RWPE2 (cell line): ENCODE measurements around the gene RPL34.
A peak's percentile ranks its signal among the peaks of the same experiment; 100 is the strongest.

Experiments used
- ATAC-seq: fragments of 200-7000 bp; cut with Tn5 transposase; 3 replicates; pipeline ENCODE4 v1.9.1; 2021; ENCODE audit warnings: low read depth
- DNase-seq: peaks from one replicate; pipeline ENCODE4 v3.0.0-alpha.2; 2020; ENCODE audit warnings: low spot score
- H3K27ac ChIP-seq: fragments of 450-650 bp; 2 replicates; pipeline ENCODE4 v1.5.1; 2017; ENCODE audit warnings: mild to moderate bottlenecking; ENCODE audit not compliant: poor library complexity, severe bottlenecking
- H3K27me3 ChIP-seq: fragments of 250-450 bp; sonication (Bioruptor Pico); 2 replicates; pipeline ENCODE4 v1.5.1; 2021; ENCODE audit warnings: mild to moderate bottlenecking, moderate library complexity; ENCODE audit not compliant: insufficient read depth, poor library complexity, severe bottlenecking
- H3K36me3 ChIP-seq: fragments of 250-450 bp; sonication (Bioruptor Pico); 2 replicates; pipeline ENCODE4 v1.5.1; 2020; ENCODE audit warnings: low read depth, mild to moderate bottlenecking, moderate library complexity
- H3K4me1 ChIP-seq: fragments of 250-450 bp; sonication (Bioruptor Pico); 2 replicates; pipeline ENCODE4 v1.5.1; 2021; ENCODE audit warnings: mild to moderate bottlenecking, moderate library complexity; ENCODE audit not compliant: insufficient read depth, poor library complexity, severe bottlenecking
- H3K4me3 ChIP-seq: fragments of 250-450 bp; sonication (Bioruptor Pico); 2 replicates; pipeline ENCODE4 v1.5.1; 2021; ENCODE audit warnings: mild to moderate bottlenecking, moderate library complexity; ENCODE audit not compliant: severe bottlenecking
- H3K9me3 ChIP-seq: fragments of 250-450 bp; sonication (Bioruptor Pico); 2 replicates; pipeline ENCODE4 v1.5.1; 2021; ENCODE audit warnings: mild to moderate bottlenecking, moderate library complexity; ENCODE audit not compliant: severe bottlenecking
- TF ChIP-seq, protein P1 (sequence below): fragments of 450-650 bp; IDR thresholded peaks from one replicate; pipeline ENCODE4 v1.5.1; 2017; ENCODE audit warnings: mild to moderate bottlenecking, moderate library complexity; ENCODE audit not compliant: poor library complexity, severe bottlenecking

RPL34 gene

DNA sequence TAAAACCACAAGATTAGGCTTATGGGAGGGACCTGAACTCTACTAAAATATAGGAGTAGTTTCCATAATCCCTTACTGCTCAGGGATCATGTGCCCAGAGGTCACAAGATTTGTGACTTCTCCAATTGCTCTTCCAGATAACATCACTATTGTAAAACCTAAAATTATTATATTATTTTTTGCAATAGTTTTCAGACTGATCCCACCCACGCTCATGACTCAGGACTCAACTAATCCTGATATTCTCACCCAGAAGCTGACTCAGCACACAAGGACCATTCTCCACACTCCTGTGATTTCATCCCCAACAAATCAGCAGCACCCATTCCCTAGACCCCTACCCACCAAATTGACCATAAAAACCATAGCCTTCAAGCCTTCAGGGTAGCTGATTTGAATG is 24.0 kb upstream of the RPL34 start:
- H3K4me3 ChIP-seq = no peak overlapping the region
- H3K36me3 ChIP-seq = no peaks in the 10 kb centered on the region
- DNase-seq (no peak), ATAC-seq (peak; percentile 46; the same call in 1 of the 3 replicates)
- H3K27me3 ChIP-seq = no peaks in the 10 kb centered on the region
- H3K27ac ChIP-seq = no peak overlapping the region
- TF ChIP-seq, protein P1, sequence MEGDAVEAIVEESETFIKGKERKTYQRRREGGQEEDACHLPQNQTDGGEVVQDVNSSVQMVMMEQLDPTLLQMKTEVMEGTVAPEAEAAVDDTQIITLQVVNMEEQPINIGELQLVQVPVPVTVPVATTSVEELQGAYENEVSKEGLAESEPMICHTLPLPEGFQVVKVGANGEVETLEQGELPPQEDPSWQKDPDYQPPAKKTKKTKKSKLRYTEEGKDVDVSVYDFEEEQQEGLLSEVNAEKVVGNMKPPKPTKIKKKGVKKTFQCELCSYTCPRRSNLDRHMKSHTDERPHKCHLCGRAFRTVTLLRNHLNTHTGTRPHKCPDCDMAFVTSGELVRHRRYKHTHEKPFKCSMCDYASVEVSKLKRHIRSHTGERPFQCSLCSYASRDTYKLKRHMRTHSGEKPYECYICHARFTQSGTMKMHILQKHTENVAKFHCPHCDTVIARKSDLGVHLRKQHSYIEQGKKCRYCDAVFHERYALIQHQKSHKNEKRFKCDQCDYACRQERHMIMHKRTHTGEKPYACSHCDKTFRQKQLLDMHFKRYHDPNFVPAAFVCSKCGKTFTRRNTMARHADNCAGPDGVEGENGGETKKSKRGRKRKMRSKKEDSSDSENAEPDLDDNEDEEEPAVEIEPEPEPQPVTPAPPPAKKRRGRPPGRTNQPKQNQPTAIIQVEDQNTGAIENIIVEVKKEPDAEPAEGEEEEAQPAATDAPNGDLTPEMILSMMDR = no peak
- peaks cover 12% of the 10 kb centered on the region for H3K4me1 ChIP-seq
- no peaks in the 10 kb centered on the region for H3K9me3 ChIP-seq

DNA sequence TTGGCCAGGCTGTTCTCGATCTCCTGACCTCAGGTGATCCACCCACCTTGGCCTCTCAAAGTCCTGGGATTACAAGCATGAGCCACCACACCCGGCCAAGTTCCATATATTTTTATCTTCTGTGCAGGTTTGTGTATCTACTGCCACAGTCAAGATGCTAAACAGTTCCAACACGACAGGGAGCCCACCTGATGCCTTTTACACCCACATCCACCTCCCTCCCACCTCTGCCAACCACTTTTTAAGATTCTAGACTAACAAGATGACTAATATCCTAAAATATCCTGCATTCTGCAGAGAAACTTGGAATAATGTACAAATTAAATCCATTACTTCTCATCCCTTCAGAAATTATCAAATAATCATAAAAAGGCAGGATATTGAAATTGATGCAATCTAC is 19.3 kb upstream of the RPL34 start:
- no peak overlapping the region for H3K4me3 ChIP-seq
- peaks cover 6% of the 10 kb centered on the region for H3K4me1 ChIP-seq
- no peaks in the 10 kb centered on the region for H3K27me3 ChIP-seq
- TF ChIP-seq, protein P1 = no peak
- H3K27ac ChIP-seq = peak overlapping the region; percentile 16
- DNase-seq (no peak), ATAC-seq (no peak)
- no peaks in the 10 kb centered on the region for H3K9me3 ChIP-seq
- H3K36me3 ChIP-seq = no peaks in the 10 kb centered on the region

DNA sequence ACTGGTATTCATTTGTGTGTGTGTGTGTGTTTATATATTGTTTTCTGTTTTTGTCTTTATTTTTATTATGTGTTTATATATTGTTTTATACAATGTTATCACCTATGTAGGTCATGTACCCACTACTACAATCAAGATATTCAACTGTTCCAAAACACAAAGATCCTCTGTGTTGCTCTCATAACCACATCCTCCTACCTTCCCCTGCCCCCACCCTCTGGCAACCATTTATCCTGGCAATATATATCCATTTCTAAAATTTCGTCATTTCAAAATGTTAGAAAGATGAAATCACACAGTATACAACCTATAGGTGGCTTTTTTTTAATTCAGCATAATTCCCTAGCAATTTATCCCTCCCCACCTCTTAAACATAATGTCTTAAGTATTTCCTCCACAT is 18.8 kb upstream of the RPL34 start:
- Histone ChIP-seq H3K9me3 (no peaks in the 10 kb centered on the region), H3K27me3 (no peaks in the 10 kb centered on the region), H3K4me1 (peaks cover 6% of the 10 kb centered on the region), H3K27ac (peak overlapping the region; percentile 16), H3K36me3 (no peaks in the 10 kb centered on the region), H3K4me3 (no peak overlapping the region)
- DNase-seq (no peak), ATAC-seq (peak; percentile 33; the same call in 1 of the 3 replicates)
- TF ChIP-seq, protein P1 = no peak

DNA sequence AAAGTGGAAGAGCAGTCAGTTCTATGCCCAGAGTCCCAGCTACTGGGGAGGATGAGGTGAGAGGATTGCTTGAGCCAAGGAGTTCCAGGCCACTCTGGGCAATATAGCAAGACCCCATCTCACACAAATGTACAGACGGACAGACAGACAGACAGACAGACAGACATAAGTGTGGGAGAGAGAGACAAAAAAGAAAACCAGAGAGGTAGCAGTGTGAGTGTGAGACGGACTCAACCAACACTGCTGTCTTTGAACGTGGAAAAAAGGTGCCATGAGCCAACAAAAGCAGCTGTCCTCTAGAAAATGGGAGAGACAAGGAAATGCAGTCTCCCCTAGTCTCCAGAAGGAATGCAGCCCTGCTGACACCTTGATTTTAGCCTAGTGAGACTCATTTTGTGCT is 18.2 kb upstream of the RPL34 start:
- ATAC-seq (no peak), DNase-seq (no peak)
- no peaks in the 10 kb centered on the region for H3K36me3 ChIP-seq
- TF ChIP-seq, protein P1 = no peak
- H3K27ac ChIP-seq = peak overlapping the region; percentile 16
- H3K4me1 ChIP-seq = peaks cover 6% of the 10 kb centered on the region
- no peaks in the 10 kb centered on the region for H3K9me3 ChIP-seq
- no peak overlapping the region for H3K4me3 ChIP-seq
- H3K27me3 ChIP-seq = no peaks in the 10 kb centered on the region

DNA sequence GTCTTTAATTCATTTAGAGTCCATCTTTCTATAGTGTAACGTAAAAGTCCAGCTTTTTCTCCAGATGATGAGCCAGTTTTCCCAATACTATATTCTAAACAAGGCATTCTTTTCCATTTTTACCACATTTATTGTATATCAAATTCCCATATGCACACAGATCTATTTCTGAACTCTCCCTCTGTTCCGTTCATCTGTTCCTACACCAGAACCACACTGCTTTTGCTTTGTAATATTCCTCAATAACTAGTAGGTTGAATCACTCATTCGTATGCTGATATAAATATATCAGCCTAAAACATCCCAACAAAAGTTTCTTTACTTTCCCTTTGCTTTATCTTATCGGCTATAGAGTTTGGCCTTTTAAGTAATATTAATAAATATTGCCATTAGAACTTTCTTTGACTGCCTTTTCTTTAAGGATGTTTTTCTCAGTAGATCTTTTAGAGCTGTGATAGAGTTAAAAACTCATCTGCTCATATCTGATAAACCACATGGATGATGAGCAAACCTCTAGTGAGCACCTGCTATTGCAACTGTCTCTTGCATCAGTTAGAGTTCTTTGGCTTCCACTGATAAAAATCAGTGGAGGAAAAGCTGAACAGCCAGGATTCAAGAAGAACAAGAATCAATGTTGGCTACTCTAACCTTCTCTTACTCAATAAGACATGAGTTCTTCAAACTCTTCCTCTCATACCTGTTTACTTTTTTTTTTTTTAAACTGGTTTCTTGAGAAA is 13.1 kb upstream of the RPL34 start:
- no peak for ATAC-seq
- DNase-seq = no peak
- H3K27ac ChIP-seq = no peak overlapping the region
- H3K4me3 ChIP-seq = no peak overlapping the region
- no peaks in the 10 kb centered on the region for H3K36me3 ChIP-seq
- TF ChIP-seq, protein P1 = no peak
- no peaks in the 10 kb centered on the region for H3K9me3 ChIP-seq
- H3K27me3 ChIP-seq = no peaks in the 10 kb centered on the region
- no peaks in the 10 kb centered on the region for H3K4me1 ChIP-seq
